Osteoblast (primary cell): ENCODE measurements around the gene RASAL2. TPM values are rescaled to one million over a fixed set of nuclear protein-coding genes. Genes with fewer than 3 reads are reported as not detected.
"Not testable (repeated sequence)": the region's sequence is repeated elsewhere in the genome, so short reads cannot be mapped to it uniquely, and the experiment has no call there.

Experiments
- DNase-seq: peaks from one replicate; pipeline ENCODE4 v3.0.0; 2011; ENCODE audit warnings: low spot score, mixed read lengths; ENCODE audit not compliant: insufficient read length; ENCODE audit errors: missing footprints
- H2AFZ ChIP-seq: 2 replicates; pipeline ENCODE4 v1.6.0; 2011; ENCODE audit warnings: mild to moderate bottlenecking, low read length
- H3K27ac ChIP-seq: 2 replicates; pipeline ENCODE4 v1.5.1; 2011; ENCODE audit warnings: mild to moderate bottlenecking, low read depth, low read length, moderate library complexity
- H3K27me3 ChIP-seq: 2 replicates; pipeline ENCODE4 v1.6.0; 2012; ENCODE audit warnings: mild to moderate bottlenecking, control low read depth, inconsistent platforms, low read length, moderate library complexity; ENCODE audit not compliant: insufficient read depth
- H3K36me3 ChIP-seq: 2 replicates; pipeline ENCODE4 v1.5.1; 2011; ENCODE audit warnings: mild to moderate bottlenecking, low read length, control low read depth, moderate library complexity; ENCODE audit not compliant: insufficient read depth
- H3K4me1 ChIP-seq: 2 replicates; pipeline ENCODE4 v1.5.1; 2011; ENCODE audit warnings: mild to moderate bottlenecking, low read length, control low read depth, moderate library complexity; ENCODE audit not compliant: insufficient read depth
- H3K4me2 ChIP-seq: 2 replicates; pipeline ENCODE4 v1.6.0; 2011; ENCODE audit warnings: mild to moderate bottlenecking, low read length; ENCODE audit not compliant: insufficient read depth
- H3K4me3 ChIP-seq: fragments of 200-600 bp; sonication (generic); 3 replicates; pipeline ENCODE4 v1.5.1; 2012; ENCODE audit warnings: mild to moderate bottlenecking, low read length, inconsistent platforms; ENCODE audit not compliant: insufficient read depth
- H3K79me2 ChIP-seq: 2 replicates; pipeline ENCODE4 v1.6.0; 2012; ENCODE audit warnings: mild to moderate bottlenecking, low read length, control low read depth, inconsistent platforms; ENCODE audit not compliant: insufficient read depth
- H3K9me3 ChIP-seq: 2 replicates; pipeline ENCODE4 v1.5.1; 2011; ENCODE audit warnings: low read depth, low read length, control low read depth
- H4K20me1 ChIP-seq: 2 replicates; pipeline ENCODE4 v1.6.0; 2012; ENCODE audit warnings: mild to moderate bottlenecking, low read length, control low read depth; ENCODE audit not compliant: insufficient read depth
- CTCF ChIP-seq: IDR thresholded peaks from 2 replicates; pipeline ENCODE4 v1.5.1; 2011; ENCODE audit warnings: mild to moderate bottlenecking, low read depth, low read length, moderate library complexity; ENCODE audit errors: extremely low read depth
- total RNA-seq: library from RNA; depleted of rRNA; stranded (reverse); fragments of >200 nt; gene quantifications from 2 replicates; pipeline ENCODE4 v1.2.3, GENCODE V29; 2012

RASAL2 gene
- total RNA-seq, 1 donor, result 59.4 TPM

GRCh38 chr1:178189814-178190213, 95.9 kb downstream of the RASAL2 start:
- peaks cover 13% of the 10 kb centered on the region for H3K4me1 ChIP-seq
- no peaks in the 10 kb centered on the region for H3K27me3 ChIP-seq
- no peak overlapping the region for H3K4me2 ChIP-seq
- H3K36me3 ChIP-seq, result no peaks in the 10 kb centered on the region
- H3K9me3 ChIP-seq, result no peaks in the 10 kb centered on the region
- H3K79me2 ChIP-seq, result peaks cover 88% of the 10 kb centered on the region
- H3K27ac ChIP-seq, result no peak overlapping the region
- no peak for DNase-seq
- no peak overlapping the region for H3K4me3 ChIP-seq
- no peak overlapping the region for H2AFZ ChIP-seq
- TF ChIP-seq CTCF, result peak; percentile 45
- no peaks in the 10 kb centered on the region for H4K20me1 ChIP-seq

- no peak overlapping the region for H3K4me3 ChIP-seq
- peaks cover 13% of the 10 kb centered on the region for H3K4me1 ChIP-seq
- peaks cover 86% of the 10 kb centered on the region for H3K79me2 ChIP-seq
- H3K36me3 ChIP-seq, result no peaks in the 10 kb centered on the region
- no peak overlapping the region for H3K27ac ChIP-seq
- H3K27me3 ChIP-seq, result no peaks in the 10 kb centered on the region
- TF ChIP-seq CTCF, result no peak
- H3K9me3 ChIP-seq, result no peaks in the 10 kb centered on the region
- no peak overlapping the region for H2AFZ ChIP-seq
- DNase-seq, result no peak
- H3K4me2 ChIP-seq, result no peak overlapping the region
- no peaks in the 10 kb centered on the region for H4K20me1 ChIP-seq
Observed at GRCh38 chr1:178190881-178191280, 97.0 kb downstream of the RASAL2 start.

- H4K20me1 ChIP-seq, result no peaks in the 10 kb centered on the region
- H3K4me1 ChIP-seq, result peaks cover 13% of the 10 kb centered on the region
- H3K79me2 ChIP-seq, result peaks cover 80% of the 10 kb centered on the region
- peak; percentile 85 for DNase-seq
- no peak overlapping the region for H2AFZ ChIP-seq
- H3K4me3 ChIP-seq, result peak overlapping the region; percentile 13
- TF ChIP-seq CTCF, result no peak
- H3K9me3 ChIP-seq, result no peaks in the 10 kb centered on the region
- no peaks in the 10 kb centered on the region for H3K27me3 ChIP-seq
- no peaks in the 10 kb centered on the region for H3K36me3 ChIP-seq
- peak overlapping the region; percentile 73 for H3K4me2 ChIP-seq
- H3K27ac ChIP-seq, result peak overlapping the region; percentile 75
Observed at GRCh38 chr1:178192686-178193085, 98.8 kb downstream of the RASAL2 start.

GRCh38 chr1:178196631-178197030, 102.7 kb downstream of the RASAL2 start:
- Histone ChIP-seq H3K79me2 (peaks cover 74% of the 10 kb centered on the region), H3K4me2 (no peak overlapping the region), H3K27me3 (no peaks in the 10 kb centered on the region), H3K4me3 (no peak overlapping the region), H4K20me1 (peaks cover 11% of the 10 kb centered on the region), H3K4me1 (peaks cover 13% of the 10 kb centered on the region), H2AFZ (no peak overlapping the region), H3K9me3 (no peaks in the 10 kb centered on the region), H3K27ac (no peak overlapping the region), H3K36me3 (no peaks in the 10 kb centered on the region)
- no peak for TF ChIP-seq CTCF
- no peak for DNase-seq

- not testable (repeated sequence) for H3K27me3 ChIP-seq, H3K4me3 ChIP-seq, DNase-seq, H3K27ac ChIP-seq, H3K4me2 ChIP-seq, H3K4me1 ChIP-seq, H3K9me3 ChIP-seq, H3K36me3 ChIP-seq, H2AFZ ChIP-seq
- peaks cover 85% of the 10 kb centered on the region for H3K79me2 ChIP-seq
- peaks cover 14% of the 10 kb centered on the region for H4K20me1 ChIP-seq
Observed at GRCh38 chr1:178202095-178202494, 108.2 kb downstream of the RASAL2 start.

- not testable (repeated sequence) for H3K9me3 ChIP-seq, H3K4me1 ChIP-seq, H3K4me3 ChIP-seq, DNase-seq, H2AFZ ChIP-seq, H3K36me3 ChIP-seq, H3K4me2 ChIP-seq, H3K27me3 ChIP-seq, H3K27ac ChIP-seq
- H3K79me2 ChIP-seq, result peaks cover 82% of the 10 kb centered on the region
- peaks cover 14% of the 10 kb centered on the region for H4K20me1 ChIP-seq
Observed at GRCh38 chr1:178202546-178202945, 108.6 kb downstream of the RASAL2 start.
